IMR-90 (cell line): ENCODE data around the gene MPPED2. TPM values are rescaled to one million over a fixed set of nuclear protein-coding genes. Genes with fewer than 3 reads are reported as not detected.

Source experiments
- ATAC-seq: fragments of 200-7000 bp; cut with Tn5 transposase; 2 replicates; pipeline ENCODE4 v1.9.1; 2020; ENCODE audit warnings: low read depth, mild to moderate bottlenecking, moderate library complexity
- BruUV-seq: library from RNA; stranded (reverse); fragments of 400-500 nt; replicated peaks from 2 replicates; lab custom pipeline; 2021; lab: Mats Ljungman, UMichigan
- CTCF ChIA-PET: fragments of 300-600 bp; formaldehyde crosslinking; extraction: SDS; loops from one replicate; lab custom pipeline; 2021; ENCODE audit warnings: antibody characterized with exemption; lab: Yijun Ruan, JAX
- POLR2A ChIA-PET: fragments of 300-600 bp; sonication (Branson Sonifier 250); formaldehyde crosslinking; loops from one replicate; lab custom pipeline; 2022; ENCODE audit warnings: antibody characterized with exemption; ENCODE audit not compliant: unreplicated experiment; lab: Charles Lee
- DNase-seq: peaks from one replicate; pipeline ENCODE4 v3.0.0; 2013
- H2AFZ ChIP-seq: replicated peaks from 2 replicates; pipeline ENCODE3; 2013; ENCODE audit warnings: low read length, mild to moderate bottlenecking; ENCODE audit not compliant: poor library complexity
- H2AK5ac ChIP-seq: 2 replicates; pipeline ENCODE4 v1.6.1; 2013; ENCODE audit warnings: low read depth, low read length, inconsistent platforms
- H2AK9ac ChIP-seq: replicated peaks from 2 replicates; pipeline ENCODE3; 2013; ENCODE audit warnings: mild to moderate bottlenecking, low read depth, low read length, moderate library complexity; ENCODE audit not compliant: poor library complexity
- H2BK120ac ChIP-seq: 2 replicates; pipeline ENCODE4 v1.6.1; 2013; ENCODE audit warnings: low read depth, low read length, inconsistent platforms
- H2BK15ac ChIP-seq: 3 replicates; pipeline ENCODE4 v1.6.1; 2013; ENCODE audit warnings: low read depth, low read length, inconsistent platforms
- H2BK20ac ChIP-seq: 2 replicates; pipeline ENCODE4 v1.6.1; 2013; ENCODE audit warnings: low read depth, mild to moderate bottlenecking, inconsistent platforms, low read length, moderate library complexity
- H2BK5ac ChIP-seq: 2 replicates; pipeline ENCODE4 v1.6.1; 2013; ENCODE audit warnings: mild to moderate bottlenecking, low read depth, low read length, inconsistent platforms; ENCODE audit not compliant: poor library complexity, severe bottlenecking
- H3K14ac ChIP-seq: replicated peaks from 2 replicates; pipeline ENCODE4 v1.6.1; 2013; ENCODE audit warnings: low read depth, low read length, inconsistent platforms
- H3K18ac ChIP-seq: 2 replicates; pipeline ENCODE4 v1.6.1; 2013; ENCODE audit warnings: low read depth, low read length, control low read depth
- H3K23ac ChIP-seq: 2 replicates; pipeline ENCODE4 v1.6.1; 2013; ENCODE audit warnings: low read depth, low read length, inconsistent platforms
- H3K27ac ChIP-seq: 2 replicates; pipeline ENCODE4 v1.5.1; 2013; ENCODE audit warnings: mild to moderate bottlenecking, control low read depth, low read length; ENCODE audit not compliant: insufficient read depth
- H3K27me3 ChIP-seq: 2 replicates; pipeline ENCODE4 v1.6.1; 2013; ENCODE audit warnings: low read length; ENCODE audit not compliant: control insufficient read depth, insufficient read depth
- H3K36me3 ChIP-seq: 2 replicates; pipeline ENCODE4 v1.6.1; 2013; ENCODE audit warnings: low read length, mixed read lengths; ENCODE audit not compliant: control insufficient read depth, insufficient read depth
- H3K4ac ChIP-seq: 2 replicates; pipeline ENCODE4 v1.6.1; 2013; ENCODE audit warnings: low read depth, low read length, inconsistent platforms
- H3K4me1 ChIP-seq: 2 replicates; pipeline ENCODE4 v1.6.1; 2013; ENCODE audit warnings: low read length, mixed read lengths; ENCODE audit not compliant: control insufficient read depth, insufficient read depth
- H3K4me2 ChIP-seq: 2 replicates; pipeline ENCODE4 v1.6.1; 2013; ENCODE audit warnings: low read depth, mild to moderate bottlenecking, control low read depth, low read length, moderate library complexity
- H3K4me3 ChIP-seq: 2 replicates; pipeline ENCODE4 v1.5.1; 2013; ENCODE audit warnings: low read depth, mild to moderate bottlenecking, control low read depth, low read length, moderate library complexity; ENCODE audit not compliant: insufficient read depth
- H3K56ac ChIP-seq: 2 replicates; pipeline ENCODE4 v1.6.1; 2013; ENCODE audit warnings: low read length, inconsistent platforms; ENCODE audit not compliant: insufficient read depth; ENCODE audit errors: extremely low read depth
- H3K79me1 ChIP-seq, 2 experiments: 2 replicates each; pipeline ENCODE4 v1.6.1; 2013; ENCODE audit warnings: low read length in 2 of 2, inconsistent platforms in 1 of 2, low read depth in 1 of 2
- H3K9ac ChIP-seq: 2 replicates; pipeline ENCODE4 v1.6.1; 2013; ENCODE audit warnings: low read depth, low read length, control low read depth
- H3K9me1 ChIP-seq: 2 replicates; pipeline ENCODE4 v1.6.1; 2013; ENCODE audit warnings: low read length, inconsistent platforms; ENCODE audit not compliant: insufficient read depth
- H3K9me3 ChIP-seq: 2 replicates; pipeline ENCODE4 v1.6.1; 2013; ENCODE audit warnings: low read length; ENCODE audit not compliant: control insufficient read depth, insufficient read depth
- H4K20me1 ChIP-seq: 2 replicates; pipeline ENCODE4 v1.6.1; 2013; ENCODE audit warnings: low read length, inconsistent platforms; ENCODE audit not compliant: insufficient read depth
- H4K5ac ChIP-seq: 2 replicates; pipeline ENCODE4 v1.6.1; 2013; ENCODE audit warnings: mild to moderate bottlenecking, low read depth, low read length, control low read depth
- H4K8ac ChIP-seq, 2 experiments: 2 replicates each; pipeline ENCODE4 v1.6.1; 2013; ENCODE audit warnings: low read depth in 2 of 2, low read length in 2 of 2, control low read depth in 1 of 2, inconsistent platforms in 1 of 2
- H4K91ac ChIP-seq: 2 replicates; pipeline ENCODE4 v1.6.1; 2013; ENCODE audit warnings: low read depth, low read length, inconsistent platforms; ENCODE audit not compliant: insufficient read depth
- BHLHE40 ChIP-seq: fragments of 150-350 bp; IDR thresholded peaks from 2 replicates; pipeline ENCODE4 v1.6.1; 2016; ENCODE audit warnings: mild to moderate bottlenecking, low read depth, low read length
- CHD1 ChIP-seq: IDR thresholded peaks from 2 replicates; pipeline ENCODE4 v1.6.1; 2012; ENCODE audit warnings: low read depth, low read length, improper control_type of control experiment
- FOS ChIP-seq: fragments of 150-350 bp; IDR thresholded peaks from 2 replicates; pipeline ENCODE4 v1.6.1; 2016; ENCODE audit warnings: low read depth, low read length
- MAFK ChIP-seq: IDR thresholded peaks from 2 replicates; pipeline ENCODE4 v1.6.1; 2012; ENCODE audit warnings: low read depth, low read length, improper control_type of control experiment
- MXI1 ChIP-seq: IDR thresholded peaks from 2 replicates; pipeline ENCODE4 v1.6.1; 2012; ENCODE audit warnings: low read depth, mild to moderate bottlenecking, low read length, moderate library complexity, borderline replicate concordance
- POLR2A ChIP-seq: IDR thresholded peaks from 2 replicates; pipeline ENCODE4 v1.6.1; 2012; ENCODE audit warnings: mild to moderate bottlenecking, low read depth, low read length
- RCOR1 ChIP-seq: IDR thresholded peaks from 2 replicates; pipeline ENCODE4 v1.6.1; 2012; ENCODE audit warnings: mild to moderate bottlenecking, low read length, improper control_type of control experiment; ENCODE audit not compliant: insufficient replicate concordance
- WGBS, 2 experiments: methylation state at CpG; one replicate each; pipeline versions ENCODE4 v1.1.5 to v1.1.7; 2013; ENCODE audit warnings: missing lambda C conversion rate in 2 of 2; ENCODE audit not compliant: insufficient read length in 1 of 2; ENCODE audit errors: extremely low coverage in 2 of 2; 5-methylcytosine and 5-hydroxymethylcytosine counted together
- dilution Hi-C: fragments of 300-500 bp; cut with HindIII; formaldehyde crosslinking; loops from one replicate; pipeline ENCODE4 v1.14.3; 2018; ENCODE audit warnings: low sequenced_read_pairs; ENCODE audit not compliant: unreplicated experiment
- in situ Hi-C: fragments of 300-500 bp; cut with MboI; formaldehyde crosslinking; loops from 3 replicates; pipeline ENCODE4 v1.14.3; 2019; ENCODE audit warnings: low sequenced_read_pairs, inconsistent platforms, mixed read lengths
- intact Hi-C: fragments of 100-400 bp; cut with micrococcal nuclease; formaldehyde crosslinking; loops from 2 replicates; pipeline ENCODE4 v1.10.0; 2022
- polyA plus RNA-seq, 3 experiments: library from polyadenylated mRNA; depleted of rRNA; stranded (reverse); fragments of >200 nt; gene quantifications; 2 replicates each; pipeline ENCODE4 v1.2.3, GENCODE V29; 2012; ENCODE audit warnings: low replicate concordance in 1 of 3
- total RNA-seq: library from RNA; depleted of rRNA; stranded (reverse); fragments of >200 nt; gene quantifications from 2 replicates; pipeline ENCODE4 v1.2.3, GENCODE V29; 2012
- TF ChIP-seq, protein P1 (sequence below): fragments of 150-350 bp; IDR thresholded peaks from 2 replicates; pipeline ENCODE4 v1.6.1; 2017; ENCODE audit warnings: mild to moderate bottlenecking, antibody characterized with exemption, low read length, low read depth

The MPPED2 gene
- total and polyA plus RNA-seq, 2 of the 4 experiments (the other 2 are of a cell fraction): 0.10 TPM; not detected in 1

DNA sequence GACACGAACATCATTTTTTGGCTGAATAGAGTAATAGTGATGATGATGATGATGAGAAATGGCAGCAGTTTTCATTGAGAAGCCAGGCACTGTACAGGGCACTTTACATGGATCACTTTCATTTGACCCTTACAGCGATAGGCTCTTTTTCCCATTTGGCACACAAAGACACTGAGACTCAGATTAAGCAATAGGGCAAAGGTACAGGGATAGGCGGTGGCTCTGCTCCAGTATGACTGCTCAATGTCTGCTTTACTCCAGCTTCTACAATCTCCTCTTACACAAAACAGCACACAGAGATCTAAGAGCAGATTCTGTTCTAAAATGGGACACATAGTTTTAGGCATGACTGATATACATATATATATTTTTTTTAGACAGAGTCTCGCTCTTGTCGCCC, 40.6 kb downstream of the MPPED2 start:
- H3K4me1 ChIP-seq: no peaks in the 10 kb centered on the region
- DNase-seq (no peak), ATAC-seq (no peak)
- H3K79me1 ChIP-seq: no peaks in the 10 kb centered on the region
- no peak overlapping the region for H3K4me2 ChIP-seq
- TF ChIP-seq POLR2A (no peak), MXI1 (no peak), BHLHE40 (no peak), RCOR1 (no peak), CHD1 (no peak), MAFK (no peak), FOS (no peak)
- TF ChIP-seq, protein P1, sequence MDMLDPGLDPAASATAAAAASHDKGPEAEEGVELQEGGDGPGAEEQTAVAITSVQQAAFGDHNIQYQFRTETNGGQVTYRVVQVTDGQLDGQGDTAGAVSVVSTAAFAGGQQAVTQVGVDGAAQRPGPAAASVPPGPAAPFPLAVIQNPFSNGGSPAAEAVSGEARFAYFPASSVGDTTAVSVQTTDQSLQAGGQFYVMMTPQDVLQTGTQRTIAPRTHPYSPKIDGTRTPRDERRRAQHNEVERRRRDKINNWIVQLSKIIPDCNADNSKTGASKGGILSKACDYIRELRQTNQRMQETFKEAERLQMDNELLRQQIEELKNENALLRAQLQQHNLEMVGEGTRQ: no peak
- H3K4me3 ChIP-seq: no peak overlapping the region
- H3K9me1 ChIP-seq: no peaks in the 10 kb centered on the region
- no peak overlapping the region for H2AFZ ChIP-seq
- H3K27me3 ChIP-seq: no peaks in the 10 kb centered on the region
- no peak overlapping the region for H3K27ac ChIP-seq
- no peak overlapping the region for H3K18ac ChIP-seq
- H4K5ac ChIP-seq: no peak overlapping the region
- no peak overlapping the region for H2BK5ac ChIP-seq
- H3K56ac ChIP-seq: no peak overlapping the region
- H3K9me3 ChIP-seq: no peaks in the 10 kb centered on the region
- no peak overlapping the region for H2AK5ac ChIP-seq
- POLR2A ChIA-PET: no interaction called here
- dilution Hi-C loops (no loop called here), in situ Hi-C loops (no loop called here), intact Hi-C loops (no loop called here)
- CTCF ChIA-PET: interaction anchor here (0.6 to 0.9 kb wide), 2 partner anchors 16 kb away, joined by 3 read pairs; no protein-coding TSS in a partner anchor
- no peak overlapping the region for H3K4ac ChIP-seq
- no peak overlapping the region for H3K23ac ChIP-seq
- no peak overlapping the region for H3K14ac ChIP-seq
- no peaks in the 10 kb centered on the region for H3K36me3 ChIP-seq
- no CpG with 5 or more reads among the region's 5 CpGs for WGBS, 2 experiments
- H3K9ac ChIP-seq: no peak overlapping the region
- no peak overlapping the region for H2BK20ac ChIP-seq
- H2BK120ac ChIP-seq: no peak overlapping the region
- H2BK15ac ChIP-seq: no peak overlapping the region
- H4K8ac ChIP-seq: no peak overlapping the region
- no TSS peak for BruUV-seq
- no peak overlapping the region for H4K91ac ChIP-seq
- H2AK9ac ChIP-seq: no peak overlapping the region
- H4K20me1 ChIP-seq: no peaks in the 10 kb centered on the region
